Right renal pelvis (tissue), 4 donors: ENCODE data around the gene ZNF750. TPM values are rescaled to one million over a fixed set of nuclear protein-coding genes. Genes with fewer than 3 reads are reported as not detected.
"Not testable (repeated sequence)": the region's sequence is repeated elsewhere in the genome, so short reads cannot be mapped to it uniquely, and the experiment has no call there.

ENCODE experiments used
- DNase-seq, 4 donors: peaks; one replicate each; pipeline ENCODE4 v3.0.0-alpha.2; 2013; ENCODE audit warnings: low read depth in 4 of 4, low spot score in 3 of 4, missing footprints in 1 of 4
- polyA plus RNA-seq, 4 donors: library from polyadenylated mRNA; unstranded; fragments of 120-200 nt; gene quantifications; one replicate each; pipeline ENCODE4 v1.2.1, GENCODE V29; 2013; ENCODE audit not compliant: insufficient read length in 4 of 4

ZNF750 gene
- polyA plus RNA-seq, 4 donors, result 0.97 to 2.6 (median 1.8) TPM

- no peak for DNase-seq
Measured at GRCh38 chr17:82799591-82799990, 40.2 kb downstream of the ZNF750 start.

GRCh38 chr17:82798752-82799151 lies 41.1 kb downstream of the ZNF750 start:
- DNase-seq, result no peak

GRCh38 chr17:82797061-82797460 lies 42.8 kb downstream of the ZNF750 start:
- DNase-seq, result no peak

GRCh38 chr17:82795615-82796014 lies 44.2 kb downstream of the ZNF750 start:
- DNase-seq, result no peak

GRCh38 chr17:82794781-82795482 lies 44.9 kb downstream of the ZNF750 start:
- DNase-seq, result no peak

- no peak for DNase-seq
Measured at GRCh38 chr17:82793974-82794630, 45.7 kb downstream of the ZNF750 start.

- peak in 1 of 4 donors; percentile 34 for DNase-seq
Measured at GRCh38 chr17:82791532-82791931, 48.3 kb downstream of the ZNF750 start.

- no peak for DNase-seq
Measured at GRCh38 chr17:82790391-82790790, 49.4 kb downstream of the ZNF750 start.

- DNase-seq, result no peak
Measured at GRCh38 chr17:82789806-82790205, 50.0 kb downstream of the ZNF750 start.

GRCh38 chr17:82789051-82789592 lies 50.7 kb downstream of the ZNF750 start:
- no peak for DNase-seq

- DNase-seq, result no peak
Measured at GRCh38 chr17:82788206-82789001, 51.4 kb downstream of the ZNF750 start.

GRCh38 chr17:82787081-82787848 lies 52.6 kb downstream of the ZNF750 start:
- no peak for DNase-seq

GRCh38 chr17:82786427-82786826 lies 53.4 kb downstream of the ZNF750 start:
- no peak for DNase-seq

- not testable (repeated sequence) for DNase-seq
Measured at GRCh38 chr17:82785581-82785980, 54.2 kb downstream of the ZNF750 start.

GRCh38 chr17:82783498-82783897 lies 56.3 kb downstream of the ZNF750 start:
- no peak for DNase-seq

- no peak for DNase-seq
Measured at GRCh38 chr17:82782657-82783207, 57.1 kb downstream of the ZNF750 start.

- peak; percentile 69 to 74 (median 72) for DNase-seq
Measured at GRCh38 chr17:82781894-82782274, 57.9 kb downstream of the ZNF750 start.

GRCh38 chr17:82780971-82781893 lies 58.6 kb downstream of the ZNF750 start:
- no peak for DNase-seq

- DNase-seq, result no peak
Measured at GRCh38 chr17:82780195-82780594, 59.6 kb downstream of the ZNF750 start.
